GM18502 (cell line): Measurements from ENCODE around the gene GNAS-AS1.

Experiments
- ATAC-seq: cut with Tn5 transposase; IDR thresholded peaks from one replicate; pipeline ENCODE4 v1.9.1; 2021; ENCODE audit warnings: mild to moderate bottlenecking; ENCODE audit not compliant: unreplicated experiment, poor library complexity

Gene GNAS-AS1

DNA sequence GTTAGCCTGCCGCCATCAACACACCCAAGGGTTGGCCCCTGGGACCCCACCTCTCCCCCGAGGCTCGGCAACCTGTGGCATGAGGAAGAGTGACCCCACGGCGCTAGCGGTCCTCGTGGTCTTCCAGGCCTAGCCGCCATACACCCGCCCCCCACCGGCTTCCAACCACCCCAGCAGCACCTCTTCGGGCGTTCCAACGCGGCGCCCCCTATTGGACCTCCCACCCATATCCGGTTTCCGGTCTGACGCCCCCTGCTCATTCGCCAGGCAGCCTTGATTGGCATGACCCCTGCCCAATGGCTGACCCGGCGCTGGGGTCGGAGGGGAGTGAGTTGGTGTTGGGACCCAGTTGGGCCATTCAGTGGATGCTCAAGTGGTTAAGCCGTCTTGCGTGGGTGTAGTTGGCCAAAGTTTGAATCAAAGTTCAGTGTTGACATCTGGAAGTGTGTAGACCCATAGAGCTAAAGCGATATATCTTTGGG, at the start of gene GNAS-AS1:
GNAS-AS1 (minus strand) TSS at position 210 of the 482 bp plus-strand sequence.
- peak; percentile 86 for ATAC-seq

DNA sequence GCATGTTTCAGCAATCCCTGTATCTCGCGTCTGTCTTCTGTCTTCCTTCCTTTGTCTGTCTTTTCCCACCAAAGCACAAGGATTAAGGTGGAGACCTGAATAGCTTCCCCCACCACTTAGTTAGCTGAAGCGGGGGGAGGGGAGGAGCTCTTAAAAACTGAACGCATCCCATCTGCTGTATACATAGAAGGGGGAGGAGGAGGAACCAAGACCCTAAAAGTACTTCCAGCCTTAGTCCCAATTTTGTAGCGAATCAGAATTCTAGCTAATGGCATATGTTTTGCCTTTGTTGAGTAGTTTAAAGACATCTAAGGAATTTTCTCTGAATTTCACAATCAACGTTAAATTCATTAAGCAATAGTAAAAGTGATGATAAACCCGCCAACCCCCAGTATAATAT, 49.7 kb upstream of the GNAS-AS1 start:
- no peak for ATAC-seq

DNA sequence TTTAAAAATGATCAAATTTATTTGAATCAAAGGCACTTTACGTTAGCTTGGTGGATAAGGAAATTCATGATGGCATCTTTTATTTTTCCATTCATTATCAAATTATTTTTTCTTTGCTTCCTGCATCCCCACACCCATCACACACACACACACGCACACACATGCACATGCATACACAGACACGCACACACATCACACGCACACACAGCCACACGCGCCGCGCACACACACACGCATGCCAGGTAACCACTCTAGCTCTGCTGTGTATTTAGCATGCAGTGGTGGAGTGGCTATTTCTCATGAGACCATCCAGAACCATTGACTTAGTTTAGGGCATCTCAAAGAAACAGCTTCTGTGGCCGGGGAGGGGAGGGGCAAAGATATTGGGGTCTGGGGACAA, 48.8 kb upstream of the GNAS-AS1 start:
- no peak for ATAC-seq

DNA sequence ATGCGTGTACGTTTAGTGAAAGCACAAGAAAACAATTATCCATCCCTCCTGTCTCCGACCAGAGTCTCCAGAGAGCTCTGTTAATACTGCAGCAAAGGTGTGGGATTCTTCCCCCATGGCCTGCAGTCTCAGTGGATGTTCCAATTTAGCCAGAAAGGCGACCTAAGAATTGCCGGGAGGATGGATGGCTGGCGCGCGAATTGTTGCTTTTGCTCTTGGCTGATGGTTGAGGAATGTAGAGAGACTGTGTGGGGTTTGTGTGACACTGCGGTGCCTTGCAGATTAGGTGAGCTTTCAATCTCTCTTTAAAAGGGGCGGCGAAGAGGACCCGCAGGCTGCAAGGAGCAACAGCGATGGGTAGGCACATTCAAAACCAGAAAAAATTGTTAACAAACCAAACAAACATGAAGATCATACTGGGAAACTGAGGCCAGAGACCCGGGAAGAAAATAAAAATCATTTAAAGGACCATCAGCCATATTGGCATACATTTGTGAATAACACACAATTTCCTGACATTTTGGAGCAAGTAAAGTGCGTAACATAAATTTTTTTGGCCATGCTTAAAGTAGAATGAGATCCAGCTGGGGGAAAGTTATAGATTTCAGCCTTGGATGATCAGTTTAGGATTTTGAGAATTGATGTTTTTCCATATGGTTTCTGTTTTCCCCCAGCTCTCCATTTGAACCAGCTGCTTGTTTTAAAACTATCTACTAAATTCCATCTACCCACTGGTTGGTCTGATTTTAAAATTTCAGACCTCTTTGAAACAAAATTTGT, 48.1 kb upstream of the GNAS-AS1 start:
- no peak for ATAC-seq

DNA sequence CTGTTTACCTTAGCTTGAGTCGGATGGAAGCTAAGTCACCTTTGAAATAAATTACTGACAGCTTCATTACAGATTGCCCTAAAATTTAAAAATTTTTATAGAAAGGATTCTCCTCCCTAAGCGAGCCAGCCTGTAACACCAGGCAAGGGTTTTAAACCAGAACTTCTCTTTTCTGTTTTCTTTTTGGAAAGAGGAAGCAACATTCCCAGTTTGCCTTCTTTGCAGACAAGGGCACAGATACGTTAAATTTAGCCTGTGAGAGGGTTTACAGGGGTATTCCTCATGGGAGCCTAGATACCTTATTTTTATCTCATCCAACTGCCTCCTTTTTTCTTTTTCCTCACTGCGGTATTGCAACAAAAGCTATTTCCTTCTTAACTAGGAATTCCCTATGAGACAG, 46.8 kb upstream of the GNAS-AS1 start:
- ATAC-seq, result no peak

DNA sequence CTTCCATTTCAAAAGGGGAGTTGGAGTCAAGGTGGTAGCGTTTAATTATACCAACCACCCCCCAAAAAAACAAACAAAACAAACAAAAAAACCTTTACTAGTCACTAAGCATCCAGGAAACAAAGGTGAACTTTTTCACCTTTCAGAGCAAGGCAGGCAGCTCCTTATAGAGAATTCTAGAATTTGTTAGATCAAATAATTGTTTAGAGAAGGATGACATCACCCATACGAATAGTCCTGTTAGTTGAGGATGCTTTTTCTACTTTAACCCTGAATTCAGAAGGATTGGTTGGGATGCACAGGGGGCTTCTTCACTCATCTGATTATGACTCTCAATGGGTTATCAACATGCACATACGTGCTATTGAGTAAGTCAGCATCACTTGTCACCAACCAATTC, 46.1 kb upstream of the GNAS-AS1 start:
- ATAC-seq, result no peak

DNA sequence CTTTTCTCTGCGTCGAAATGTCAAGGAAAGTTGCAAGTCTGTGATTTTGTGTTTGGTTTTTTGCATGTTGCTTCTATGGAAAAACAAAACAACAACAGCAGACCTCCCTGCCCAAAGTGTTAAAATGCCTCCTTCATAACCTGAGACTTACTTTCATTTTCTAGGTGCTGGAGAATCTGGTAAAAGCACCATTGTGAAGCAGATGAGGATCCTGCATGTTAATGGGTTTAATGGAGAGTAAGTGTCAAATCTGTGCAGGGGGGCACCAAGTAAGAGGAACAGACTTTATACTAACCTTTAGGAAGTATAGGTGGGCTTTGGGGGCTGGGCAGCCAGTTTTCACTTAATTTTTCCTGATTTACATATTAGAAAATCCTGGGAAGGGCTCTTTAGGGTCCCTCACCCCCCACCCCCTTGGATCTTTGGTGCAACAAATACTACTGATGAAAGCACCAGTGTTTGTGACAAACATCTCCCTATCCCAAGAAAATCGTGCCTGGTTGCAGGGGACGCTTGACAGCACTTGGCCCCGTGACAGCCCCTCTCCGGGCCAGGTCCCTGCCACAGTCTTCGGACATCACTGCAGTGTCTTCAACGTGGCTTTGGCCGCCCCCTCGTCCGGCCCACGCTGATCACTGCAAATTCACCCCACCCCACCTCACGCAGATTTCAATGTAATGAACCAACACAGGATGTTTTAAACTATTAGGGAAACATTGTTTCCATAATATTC, 44.9 kb upstream of the GNAS-AS1 start:
- no peak for ATAC-seq

DNA sequence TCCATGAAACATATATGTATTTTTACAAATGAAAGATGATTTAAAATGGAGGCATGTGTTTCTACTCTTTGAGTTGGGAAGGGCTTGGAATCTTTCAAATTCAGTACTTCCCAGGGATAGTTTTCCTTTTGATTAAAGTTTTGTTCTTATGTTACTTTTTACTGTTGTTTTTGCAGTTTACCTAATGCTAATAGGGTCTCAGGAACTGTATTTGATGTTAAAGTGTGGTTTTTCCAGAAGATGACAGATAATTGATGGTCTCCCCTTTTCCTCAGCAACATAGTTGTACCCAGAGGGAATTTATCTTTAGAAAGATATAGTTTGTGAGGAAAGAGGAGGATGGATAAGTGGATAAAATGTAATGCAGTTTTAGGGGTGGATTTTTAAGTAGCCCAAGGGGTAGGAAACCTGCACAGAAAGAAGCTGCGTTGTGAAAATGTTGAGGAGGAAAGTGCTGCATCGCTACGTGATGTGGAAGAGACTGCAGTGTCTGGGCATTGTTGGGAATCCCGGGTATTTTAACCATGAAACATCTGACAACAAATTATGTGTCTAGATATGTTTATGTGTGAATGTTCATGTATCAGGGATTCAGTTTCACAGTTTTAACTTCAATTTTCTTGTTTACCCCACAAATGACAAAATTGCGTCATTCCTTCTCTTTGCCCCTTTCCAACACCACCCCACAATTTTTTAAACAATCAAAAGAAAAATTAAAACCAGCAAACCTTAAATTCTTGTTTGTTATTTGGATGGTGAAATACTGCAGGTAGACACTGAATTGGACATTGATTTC, 44.1 kb upstream of the GNAS-AS1 start:
- no peak for ATAC-seq

DNA sequence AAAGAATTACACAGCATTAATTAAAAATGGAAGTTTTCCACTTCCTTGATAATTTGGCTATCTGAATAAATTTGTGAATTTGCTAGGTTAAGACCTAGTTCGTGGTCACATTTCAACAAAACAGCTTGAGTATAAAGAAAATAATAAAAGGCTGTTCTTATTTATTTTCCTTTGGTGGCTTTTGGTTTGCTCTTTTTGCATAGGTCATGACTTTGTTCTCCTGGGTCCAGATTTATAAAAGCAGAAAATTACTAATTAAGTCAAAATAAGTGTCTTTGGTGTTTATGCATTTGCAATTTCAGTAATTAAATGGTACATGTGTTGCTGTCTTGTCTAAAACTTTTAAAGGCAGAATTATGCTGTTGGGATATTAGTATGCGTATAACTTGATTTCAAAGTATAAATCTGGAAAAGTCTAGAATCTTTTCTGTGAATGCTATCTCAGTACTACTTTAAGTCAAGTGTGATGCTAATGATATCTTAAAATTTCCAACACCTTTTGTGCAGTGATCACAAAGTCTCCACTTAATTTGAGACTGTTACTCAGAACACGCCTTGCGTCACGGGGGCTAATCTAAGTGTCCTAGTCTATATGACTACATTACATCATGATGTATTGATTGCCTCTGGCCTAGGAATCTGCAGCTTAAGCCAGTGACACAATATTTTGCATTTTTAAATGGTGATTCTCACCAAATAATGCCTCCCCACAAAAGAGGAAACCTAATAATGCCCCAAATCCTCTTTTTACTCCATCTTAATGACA, 42.8 kb upstream of the GNAS-AS1 start:
- ATAC-seq, result no peak

DNA sequence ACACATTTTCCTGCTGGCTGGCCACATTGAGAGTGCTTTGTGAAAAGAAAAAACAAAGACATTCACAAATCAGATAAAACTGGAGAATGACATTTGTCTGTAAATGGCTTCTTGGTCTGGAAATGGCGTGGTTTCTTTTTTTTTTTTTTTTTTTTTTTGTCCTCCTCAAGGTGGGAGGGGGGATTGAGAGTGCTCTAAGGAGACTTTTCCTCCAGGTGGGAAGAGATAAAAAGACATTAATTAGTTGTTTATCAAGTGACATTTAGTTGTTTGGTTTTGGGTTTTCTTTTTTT, 42.2 kb upstream of the GNAS-AS1 start:
- ATAC-seq, result no peak

DNA sequence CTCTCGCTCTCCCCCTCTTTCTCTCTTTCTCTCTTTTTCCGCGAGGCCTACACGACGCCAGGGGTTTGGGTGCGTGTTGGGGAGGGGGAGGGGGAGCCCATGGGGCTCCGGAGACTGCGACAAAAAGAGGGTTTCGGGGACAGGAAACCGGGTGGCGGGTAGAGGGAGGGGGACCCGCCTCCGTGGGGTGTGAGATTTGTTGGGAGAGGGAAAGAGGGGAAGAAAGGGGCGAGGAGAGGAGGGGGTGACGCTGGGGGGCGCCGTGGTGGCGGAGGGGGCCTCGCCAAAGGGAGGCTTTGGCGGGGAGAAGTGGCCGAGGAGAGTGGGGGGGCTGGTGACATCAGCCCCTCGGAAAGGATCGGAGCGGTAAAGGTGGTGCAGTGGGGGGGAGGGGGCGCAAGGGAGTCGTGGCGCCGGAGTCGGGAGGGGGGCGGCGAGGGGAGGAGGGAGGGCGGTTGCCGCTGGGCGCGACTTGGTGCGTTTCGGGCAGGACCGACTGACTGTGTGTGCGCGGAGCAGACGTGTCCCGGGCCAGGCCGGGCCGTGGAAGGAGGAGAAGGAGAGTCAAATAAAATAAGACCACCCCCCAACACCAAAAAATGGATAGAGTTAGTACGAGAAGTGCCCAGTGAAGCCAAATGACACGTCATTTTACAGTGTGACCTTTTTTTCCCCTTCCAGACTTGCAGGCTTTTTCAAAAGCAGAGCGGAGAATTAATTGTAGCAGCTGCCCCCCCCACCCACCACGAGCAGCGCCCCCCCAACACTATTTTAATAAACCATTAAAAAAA, 41.6 kb upstream of the GNAS-AS1 start:
- no peak for ATAC-seq

DNA sequence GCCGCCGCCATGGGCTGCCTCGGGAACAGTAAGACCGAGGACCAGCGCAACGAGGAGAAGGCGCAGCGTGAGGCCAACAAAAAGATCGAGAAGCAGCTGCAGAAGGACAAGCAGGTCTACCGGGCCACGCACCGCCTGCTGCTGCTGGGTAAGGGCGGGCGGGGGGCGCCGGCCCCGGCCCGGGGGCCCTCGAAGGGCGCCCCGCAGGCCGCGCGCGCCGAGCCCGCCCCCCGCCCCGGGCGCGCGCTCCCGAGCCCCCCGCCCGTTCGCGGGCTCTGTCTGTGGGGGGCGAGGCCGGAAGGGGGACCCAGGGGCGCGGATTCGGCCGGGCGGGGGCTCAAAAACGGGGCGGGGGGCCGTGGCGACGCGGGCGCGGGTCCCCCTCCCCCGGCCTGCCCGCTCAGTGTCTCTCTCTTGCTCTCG, 41.0 kb upstream of the GNAS-AS1 start:
- no peak for ATAC-seq

DNA sequence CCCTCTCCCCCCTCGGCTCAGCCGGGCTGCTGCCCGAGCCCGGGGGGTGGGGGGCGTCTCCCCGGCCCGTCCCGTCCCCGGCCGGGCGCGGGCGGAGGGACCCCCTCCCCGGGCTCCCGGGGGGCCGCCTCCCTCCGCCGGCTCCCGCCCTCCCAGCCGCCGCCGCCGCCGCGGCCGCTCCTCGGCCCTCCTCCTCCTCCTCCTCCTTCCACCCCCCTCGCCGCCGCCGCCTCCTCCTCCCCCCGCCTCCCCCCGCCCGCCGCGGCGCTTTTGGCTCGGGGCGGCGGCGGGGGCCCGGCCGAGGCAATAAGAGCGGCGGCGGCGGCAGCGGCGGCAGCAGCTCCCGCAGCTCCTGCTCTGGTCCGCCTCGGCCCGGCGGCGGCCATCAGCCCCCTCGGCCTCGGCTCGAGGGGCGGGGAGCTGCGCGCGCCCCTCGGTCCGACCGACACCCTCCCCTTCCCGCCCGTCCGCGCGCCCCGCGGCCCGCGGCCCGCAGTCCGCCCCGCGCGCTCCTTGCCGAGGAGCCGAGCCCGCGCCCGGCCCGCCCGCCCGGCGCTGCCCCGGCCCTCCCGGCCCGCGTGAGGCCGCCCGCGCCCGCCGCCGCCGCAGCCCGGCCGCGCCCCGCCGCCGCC, 40.5 kb upstream of the GNAS-AS1 start:
- peak; percentile 30 for ATAC-seq

DNA sequence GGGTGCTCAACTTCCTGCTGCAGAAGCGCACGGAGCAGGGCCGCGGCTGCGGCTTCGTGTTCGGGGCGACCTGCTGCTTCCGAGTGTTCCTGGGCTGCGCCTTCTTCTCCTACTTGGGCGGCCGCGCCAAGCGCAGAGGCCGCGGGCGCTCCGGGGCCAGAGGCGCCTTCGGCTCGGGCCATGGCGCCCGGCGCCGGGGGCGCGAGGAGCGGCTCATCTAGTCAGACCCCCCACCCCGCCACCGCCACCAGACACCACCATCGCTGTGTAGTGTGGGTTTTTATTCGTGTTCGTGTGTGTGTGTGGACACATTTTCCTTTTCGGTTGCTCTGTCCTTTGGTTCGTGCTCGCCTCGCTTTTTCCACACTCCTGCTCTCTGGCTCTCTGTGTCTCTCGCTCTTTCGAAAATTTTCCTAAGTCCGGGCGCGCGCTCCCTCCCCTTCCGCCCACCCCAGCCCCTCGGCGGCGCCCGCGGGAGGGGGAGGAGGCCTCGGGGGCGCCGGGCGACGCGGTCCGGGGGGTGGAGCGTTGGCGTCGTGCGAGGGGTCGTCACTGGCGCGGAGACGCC, 39.9 kb upstream of the GNAS-AS1 start:
- ATAC-seq, result peak; percentile 23

DNA sequence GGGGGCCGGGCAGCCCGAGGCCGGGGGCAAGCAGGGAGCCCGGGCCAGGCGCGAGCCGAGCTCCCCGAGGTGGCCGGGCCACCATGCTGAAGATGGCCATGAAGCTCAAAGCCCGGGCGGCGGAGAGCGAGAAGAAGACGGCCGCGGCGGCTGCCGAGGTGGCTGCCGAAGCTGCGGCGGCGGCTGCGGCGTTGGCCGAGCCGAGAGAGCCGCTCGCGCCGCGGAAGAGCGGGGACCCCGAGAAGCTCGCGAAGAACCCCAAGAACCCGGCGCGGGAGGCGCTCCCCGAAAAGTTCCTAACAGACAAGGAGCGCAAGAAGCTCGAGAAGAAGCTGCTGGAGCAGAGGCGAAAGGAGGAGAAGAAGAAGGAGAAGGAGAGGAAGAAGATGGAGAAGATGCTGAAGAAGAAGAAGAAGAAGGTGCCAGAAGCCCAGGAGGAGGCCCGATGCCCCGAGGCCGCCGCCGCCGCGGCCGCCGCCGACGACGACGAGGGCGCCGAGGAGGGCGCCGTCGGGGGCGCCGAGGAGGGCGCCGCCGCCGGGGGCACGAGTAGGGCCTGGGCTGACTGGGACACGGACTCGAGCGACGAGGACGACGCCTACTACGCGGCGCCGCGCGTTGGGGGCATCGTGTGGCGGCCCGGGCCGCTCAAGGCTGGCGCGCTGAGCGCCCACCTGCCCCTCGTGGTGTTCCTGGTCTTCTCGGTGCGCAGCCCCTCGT, 39.3 kb upstream of the GNAS-AS1 start:
- peak; percentile 2 for ATAC-seq

DNA sequence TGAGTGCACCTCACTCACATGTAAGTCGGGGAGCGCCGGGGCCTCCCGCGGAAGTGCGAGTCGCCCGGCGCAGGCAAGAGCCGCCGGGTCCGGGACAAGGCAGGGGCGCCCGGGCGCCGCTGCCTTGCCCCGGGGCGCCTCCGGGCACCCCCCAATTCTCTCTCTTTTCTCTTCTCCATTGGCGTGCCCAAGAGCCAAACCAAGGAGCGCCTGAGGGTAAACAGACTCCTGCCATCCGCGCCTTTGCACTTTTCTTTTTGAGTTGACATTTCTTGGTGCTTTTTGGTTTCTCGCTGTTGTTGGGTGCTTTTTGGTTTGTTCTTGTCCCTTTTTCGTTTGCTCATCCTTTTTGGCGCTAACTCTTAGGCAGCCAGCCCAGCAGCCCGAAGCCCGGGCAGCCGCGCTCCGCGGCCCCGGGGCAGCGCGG, 38.6 kb upstream of the GNAS-AS1 start:
- no peak for ATAC-seq

DNA sequence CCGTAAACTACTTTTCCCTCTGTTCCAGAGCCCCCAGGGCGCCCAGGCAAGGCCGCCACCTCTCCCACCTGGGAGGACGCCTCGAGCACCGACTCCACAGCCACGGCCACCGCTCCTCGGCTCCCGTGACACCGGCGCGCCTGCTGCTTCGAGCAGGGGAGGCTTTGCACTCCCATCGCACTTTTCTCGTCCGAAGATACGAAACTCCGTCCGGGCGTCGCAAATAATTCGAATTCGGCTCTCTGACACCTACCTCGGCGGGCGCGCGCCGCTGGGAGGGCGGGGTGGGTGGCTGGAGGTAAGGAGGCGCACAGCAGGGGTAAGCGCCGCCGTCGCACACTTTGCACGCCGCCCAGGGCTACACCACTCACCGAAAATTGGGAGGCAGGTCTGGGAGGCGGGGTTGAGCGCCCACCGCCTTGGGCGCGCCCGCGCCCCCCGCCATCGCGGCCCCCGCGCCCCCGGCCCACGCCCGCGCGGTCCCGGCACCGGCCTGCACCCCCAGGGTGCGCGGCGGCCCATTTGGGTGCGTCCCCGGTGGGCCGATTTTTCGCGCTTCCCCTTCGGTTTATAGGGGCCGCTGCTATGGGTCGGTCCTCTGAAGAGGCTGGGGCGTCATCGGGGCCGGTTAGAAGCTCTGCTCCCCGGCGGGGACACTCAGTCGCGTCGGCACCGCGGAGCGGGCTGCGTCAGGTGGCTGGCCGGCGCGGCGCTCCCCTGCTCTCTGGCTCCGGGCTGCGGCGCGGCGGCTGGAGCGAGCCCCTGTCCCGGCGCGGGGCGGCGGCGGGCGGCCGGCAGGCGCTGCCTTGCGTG, 38.0 kb upstream of the GNAS-AS1 start:
- ATAC-seq, result peak; percentile 46
